Neuron (in vitro differentiated cells): Measurements from ENCODE around the gene MYBL2.

ENCODE experiments used
- H2AFZ ChIP-seq: one replicate; pipeline ENCODE4 v1.6.1; 2013; ENCODE audit warnings: low read depth, mild to moderate bottlenecking, inconsistent platforms, low read length, moderate library complexity
- H3K27me3 ChIP-seq: one replicate; pipeline ENCODE4 v1.6.1; 2013; ENCODE audit warnings: low read length; ENCODE audit not compliant: insufficient read depth
- H3K36me3 ChIP-seq: one replicate; pipeline ENCODE4 v1.6.1; 2013; ENCODE audit warnings: low read length; ENCODE audit not compliant: insufficient read depth
- H3K4me1 ChIP-seq: one replicate; pipeline ENCODE4 v1.6.1; 2013; ENCODE audit warnings: low read length; ENCODE audit not compliant: insufficient read depth
- H3K4me3 ChIP-seq: 2 replicates; pipeline ENCODE4 v1.5.1; 2013; ENCODE audit warnings: mild to moderate bottlenecking, low read length, moderate library complexity
- H3K9me3 ChIP-seq: one replicate; pipeline ENCODE4 v1.6.1; 2013; ENCODE audit warnings: low read length

The MYBL2 gene

DNA sequence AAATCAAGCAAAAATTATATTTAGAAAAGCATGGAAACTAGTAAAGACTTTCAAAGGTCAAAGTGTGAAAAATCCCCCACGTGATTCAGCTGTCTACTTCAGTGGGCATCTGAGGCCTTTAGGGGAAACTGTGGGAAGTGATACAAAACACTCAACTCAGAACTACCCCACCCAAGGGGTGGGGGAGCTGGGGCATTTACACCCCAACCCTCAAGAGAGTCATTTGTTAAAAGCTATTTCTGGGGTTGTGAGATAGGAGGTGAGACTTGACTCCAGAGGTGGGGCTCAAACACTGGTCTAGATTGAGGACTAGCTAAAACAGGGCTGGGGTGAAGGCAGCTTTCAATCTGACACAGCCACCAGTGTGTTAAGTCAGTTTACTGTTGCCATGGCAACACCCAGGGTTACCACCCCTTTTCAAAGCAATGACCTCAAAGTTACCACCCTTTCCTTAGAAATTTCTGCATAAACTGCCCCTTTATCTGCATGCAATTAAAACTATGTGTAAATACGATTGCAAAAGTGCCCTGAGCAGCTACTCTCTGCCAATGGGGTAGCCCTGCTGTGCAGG lies 69.8 kb downstream of the MYBL2 start:
- Histone ChIP-seq H3K4me1 (peaks cover 10% of the 10 kb centered on the region), H3K9me3 (no peaks in the 10 kb centered on the region), H3K4me3 (no peak overlapping the region), H3K36me3 (no peaks in the 10 kb centered on the region), H2AFZ (no peak overlapping the region), H3K27me3 (no peaks in the 10 kb centered on the region)

DNA sequence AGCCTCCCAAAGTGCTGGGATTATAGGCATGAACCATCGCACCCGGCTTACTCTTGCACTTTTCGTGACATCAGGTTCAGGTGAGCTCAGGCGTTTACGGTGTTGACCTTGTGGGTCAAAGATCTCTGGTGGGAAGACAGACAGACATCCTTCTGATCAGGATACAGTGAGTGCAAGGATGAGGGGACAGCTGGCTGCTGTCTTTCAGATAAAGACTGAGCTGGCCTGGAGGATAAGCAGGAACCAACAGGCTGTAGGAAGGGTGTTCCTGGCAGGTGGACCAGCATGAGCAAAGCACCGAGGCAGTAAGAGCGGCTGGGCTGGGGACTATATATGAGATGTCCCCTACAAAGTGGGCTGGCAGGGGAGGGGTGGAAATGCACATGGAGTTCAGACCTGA lies 71.0 kb downstream of the MYBL2 start:
- Histone ChIP-seq H3K27me3 (no peaks in the 10 kb centered on the region), H3K4me3 (no peak overlapping the region), H3K36me3 (no peaks in the 10 kb centered on the region), H3K9me3 (no peaks in the 10 kb centered on the region), H3K4me1 (peaks cover 10% of the 10 kb centered on the region), H2AFZ (no peak overlapping the region)

DNA sequence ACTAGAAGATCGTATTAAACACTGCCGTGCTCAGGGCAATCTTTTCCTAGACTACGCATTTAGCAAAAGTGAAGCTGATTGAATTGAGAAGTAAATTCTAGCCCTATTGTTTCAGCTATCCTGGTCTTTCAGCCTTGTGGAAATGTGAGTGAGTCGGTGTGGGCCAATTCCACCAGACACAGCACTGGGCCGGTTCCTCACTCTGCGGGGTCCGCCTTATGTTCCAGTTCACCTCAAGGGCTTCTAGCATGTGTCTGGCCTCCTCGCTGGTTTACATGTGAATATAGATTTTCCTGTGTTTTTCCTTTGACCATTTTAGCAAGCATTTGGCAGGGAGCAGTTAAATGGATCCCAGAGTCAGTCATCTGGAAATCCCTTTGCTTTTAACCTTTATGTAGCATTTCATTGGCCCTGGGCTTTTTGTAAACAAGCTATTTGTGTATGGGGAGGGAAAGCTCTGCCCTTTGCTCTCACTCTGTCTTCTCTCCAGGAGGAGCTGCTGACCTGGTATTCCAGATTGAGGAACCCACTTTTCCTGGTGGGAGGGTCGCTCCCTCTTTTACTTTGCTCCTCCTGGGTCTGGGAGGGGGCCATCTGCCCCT lies 72.3 kb downstream of the MYBL2 start:
- H3K4me3 ChIP-seq: no peak overlapping the region
- no peaks in the 10 kb centered on the region for H3K27me3 ChIP-seq
- H3K4me1 ChIP-seq: peaks cover 10% of the 10 kb centered on the region
- H3K9me3 ChIP-seq: no peaks in the 10 kb centered on the region
- H2AFZ ChIP-seq: no peak overlapping the region
- H3K36me3 ChIP-seq: no peaks in the 10 kb centered on the region

DNA sequence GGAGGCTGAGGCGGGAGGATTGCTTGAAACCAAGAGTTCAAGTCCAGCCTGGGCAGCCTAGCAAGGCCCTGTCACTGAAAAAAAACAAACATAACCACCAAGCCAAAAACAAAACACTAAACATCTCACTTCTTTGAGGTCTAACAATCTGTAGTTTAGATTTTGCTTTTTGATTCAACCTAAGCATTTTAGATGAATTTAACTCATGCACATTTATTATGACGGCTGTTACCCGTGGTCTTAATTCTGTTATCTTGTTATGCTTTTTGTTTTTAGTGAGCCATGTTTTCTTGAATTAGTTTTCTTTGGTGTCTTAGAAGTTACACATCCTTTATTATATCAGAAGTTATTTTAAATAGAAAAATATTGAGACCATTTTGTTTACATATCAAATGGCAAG lies 73.7 kb downstream of the MYBL2 start:
- no peaks in the 10 kb centered on the region for H3K9me3 ChIP-seq
- peaks cover 4% of the 10 kb centered on the region for H3K27me3 ChIP-seq
- H2AFZ ChIP-seq: no peak overlapping the region
- H3K4me1 ChIP-seq: peaks cover 10% of the 10 kb centered on the region
- no peaks in the 10 kb centered on the region for H3K36me3 ChIP-seq
- no peak overlapping the region for H3K4me3 ChIP-seq

DNA sequence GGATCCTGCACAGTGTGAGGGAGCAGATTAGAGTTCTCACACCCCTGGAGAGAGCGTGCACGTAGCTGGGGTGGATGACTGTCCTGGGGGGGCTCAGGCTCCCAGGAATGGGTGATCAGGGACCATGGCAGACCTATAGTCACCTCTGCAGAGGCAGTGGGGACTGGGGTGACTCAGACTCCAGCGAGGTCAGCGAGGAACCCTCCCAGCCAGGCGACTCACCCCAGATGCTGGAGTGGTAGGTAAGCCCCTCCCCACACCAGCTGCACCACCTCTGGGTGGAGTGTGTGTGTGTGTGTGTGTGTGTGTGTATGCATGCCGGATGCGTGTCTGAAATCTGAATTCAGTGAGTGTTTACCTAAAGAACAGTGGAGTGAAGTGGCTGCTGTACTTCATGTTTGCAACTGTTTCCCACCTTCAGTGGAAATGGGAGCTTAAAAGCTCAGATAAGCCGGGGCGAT lies 77.3 kb downstream of the MYBL2 start:
- H3K4me3 ChIP-seq: no peak overlapping the region
- H3K36me3 ChIP-seq: no peaks in the 10 kb centered on the region
- H3K27me3 ChIP-seq: peaks cover 16% of the 10 kb centered on the region
- no peaks in the 10 kb centered on the region for H3K9me3 ChIP-seq
- H2AFZ ChIP-seq: no peak overlapping the region
- no peaks in the 10 kb centered on the region for H3K4me1 ChIP-seq

DNA sequence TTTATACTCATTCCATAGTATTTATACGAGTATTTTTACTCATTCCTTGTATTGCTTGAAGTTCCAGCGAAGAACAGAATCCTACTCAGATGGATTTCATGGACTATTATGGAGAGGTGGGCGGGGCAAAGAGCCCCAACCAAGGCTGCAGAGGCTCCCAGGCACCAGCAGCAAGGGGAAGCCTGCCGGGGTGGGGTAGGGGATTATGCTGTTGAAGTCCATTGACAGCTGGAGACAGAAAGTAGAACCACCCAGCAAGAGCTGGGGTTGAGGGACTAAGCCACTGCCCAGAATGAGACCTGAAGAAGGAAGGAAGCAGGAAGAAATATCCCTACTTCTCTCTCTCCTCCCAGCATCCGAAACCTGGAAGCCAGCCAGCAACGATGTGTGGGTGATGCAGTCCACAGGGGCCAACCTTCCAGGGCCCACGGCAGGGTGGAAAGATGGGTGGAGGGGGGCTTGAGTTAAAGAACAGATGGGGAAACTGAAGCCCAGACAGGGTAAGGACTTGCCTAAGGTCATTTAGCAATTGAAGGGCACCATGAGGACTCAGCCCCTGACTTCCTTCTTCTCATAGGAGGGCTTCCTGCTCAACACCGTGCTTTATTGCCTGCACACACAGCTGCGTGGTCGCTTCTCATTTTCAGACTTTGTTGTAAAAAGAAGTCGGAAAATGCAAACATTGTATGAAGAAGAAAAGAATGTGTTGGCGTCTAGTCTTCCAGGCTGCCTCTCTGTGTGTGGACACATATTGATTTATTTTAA lies 78.2 kb downstream of the MYBL2 start:
- peaks cover 16% of the 10 kb centered on the region for H3K27me3 ChIP-seq
- H3K36me3 ChIP-seq: no peaks in the 10 kb centered on the region
- H3K4me3 ChIP-seq: no peak overlapping the region
- no peaks in the 10 kb centered on the region for H3K4me1 ChIP-seq
- H2AFZ ChIP-seq: no peak overlapping the region
- H3K9me3 ChIP-seq: no peaks in the 10 kb centered on the region

DNA sequence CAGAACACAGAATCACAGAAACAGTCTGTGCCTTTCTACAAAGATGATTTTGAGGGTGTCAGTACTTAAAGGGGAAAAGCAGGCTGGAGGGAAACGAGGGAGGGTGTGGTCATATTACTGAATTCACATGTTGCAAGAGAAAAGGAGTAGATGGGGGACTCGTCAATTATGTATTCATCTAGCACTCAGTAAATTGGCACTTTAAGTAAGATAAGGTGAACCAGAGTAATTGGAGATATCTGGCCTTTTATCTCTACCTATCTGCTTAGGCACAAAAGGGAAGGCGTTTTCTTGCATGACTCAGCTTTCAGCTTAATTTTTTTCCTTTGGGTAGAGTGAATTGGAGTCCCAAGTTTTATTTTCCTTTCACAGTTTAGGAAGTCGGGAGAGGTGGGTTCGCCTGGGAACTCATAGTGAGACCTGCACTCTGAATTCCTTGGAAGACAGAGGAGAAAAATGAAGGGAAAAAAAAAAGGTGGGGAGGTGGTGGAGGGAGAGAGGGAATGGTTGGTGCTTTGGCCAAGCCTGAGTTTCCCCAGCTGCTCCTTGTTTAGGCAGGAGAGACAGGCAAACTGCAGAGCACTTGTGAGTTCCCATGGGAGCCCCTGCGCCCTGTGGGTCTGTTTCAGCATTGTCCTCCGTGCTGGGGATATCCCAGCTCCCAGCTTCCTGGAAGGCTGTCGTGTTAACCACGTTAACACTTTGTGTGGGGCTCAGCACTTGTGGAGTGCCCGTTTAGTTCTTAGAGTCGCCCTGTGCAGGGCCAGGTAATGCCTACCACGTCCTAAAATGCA lies 79.6 kb downstream of the MYBL2 start:
- H3K36me3 ChIP-seq: no peaks in the 10 kb centered on the region

DNA sequence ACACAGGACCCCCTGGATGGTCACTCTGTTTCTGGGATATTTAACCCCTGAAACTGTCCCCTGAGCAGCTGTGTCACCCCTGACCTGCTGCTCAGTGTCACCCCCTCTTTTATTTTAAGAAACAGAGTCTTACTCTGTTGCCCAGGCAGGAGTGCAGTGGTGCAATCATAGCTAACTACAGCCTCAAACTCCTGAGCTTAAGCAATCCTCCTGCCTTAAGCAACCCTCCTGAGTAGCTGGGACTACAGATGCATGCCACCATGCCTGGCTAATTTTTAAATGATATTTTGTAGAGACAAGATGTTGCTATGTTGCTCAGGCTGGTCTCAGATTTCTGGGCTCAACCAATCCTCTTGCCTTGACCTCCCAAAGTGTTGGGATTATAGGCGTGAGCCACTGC lies 81.4 kb downstream of the MYBL2 start:
- peaks cover 23% of the 10 kb centered on the region for H3K27me3 ChIP-seq
- no peaks in the 10 kb centered on the region for H3K36me3 ChIP-seq
- no peaks in the 10 kb centered on the region for H3K9me3 ChIP-seq
- no peak overlapping the region for H2AFZ ChIP-seq
- H3K4me3 ChIP-seq: no peak overlapping the region
- H3K4me1 ChIP-seq: no peaks in the 10 kb centered on the region

More for the DNA sequence above, 79.6 kb downstream of the MYBL2 start:
- H3K27me3 ChIP-seq: peaks cover 16% of the 10 kb centered on the region
- H3K4me3 ChIP-seq: no peak overlapping the region
- no peaks in the 10 kb centered on the region for H3K4me1 ChIP-seq
- no peaks in the 10 kb centered on the region for H3K9me3 ChIP-seq
- H2AFZ ChIP-seq: no peak overlapping the region

DNA sequence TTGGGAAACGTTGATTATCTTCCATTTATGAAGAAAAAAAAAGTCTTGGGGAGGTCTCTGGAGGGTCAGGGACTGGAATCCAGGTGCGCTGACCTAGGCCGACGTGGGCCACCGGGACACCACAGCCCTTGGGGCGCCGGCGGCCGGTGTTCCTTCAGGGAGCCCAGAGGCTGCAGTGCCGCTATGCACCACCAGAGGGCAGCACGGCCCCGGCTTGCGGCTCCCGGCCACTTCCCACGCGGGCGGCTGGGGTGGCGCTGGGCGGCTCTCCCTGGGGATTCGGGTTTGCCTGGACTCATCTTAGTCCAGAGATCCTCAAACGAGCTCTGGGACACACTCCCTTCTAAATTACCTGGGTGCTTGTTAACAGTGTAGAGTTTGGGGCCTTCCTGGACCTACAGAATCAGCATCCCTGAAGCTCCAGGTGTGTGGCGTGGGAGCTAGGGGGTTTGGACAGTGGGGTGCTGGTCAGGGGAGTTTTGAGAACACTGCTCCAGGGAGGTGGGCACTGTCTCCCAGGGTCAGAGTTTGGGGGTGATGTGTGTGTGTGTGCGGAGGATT lies 82.9 kb downstream of the MYBL2 start:
- peaks cover 23% of the 10 kb centered on the region for H3K27me3 ChIP-seq
- H3K4me1 ChIP-seq: no peaks in the 10 kb centered on the region
- H3K4me3 ChIP-seq: no peak overlapping the region
- H3K36me3 ChIP-seq: no peaks in the 10 kb centered on the region
- H3K9me3 ChIP-seq: no peaks in the 10 kb centered on the region
- H2AFZ ChIP-seq: no peak overlapping the region

DNA sequence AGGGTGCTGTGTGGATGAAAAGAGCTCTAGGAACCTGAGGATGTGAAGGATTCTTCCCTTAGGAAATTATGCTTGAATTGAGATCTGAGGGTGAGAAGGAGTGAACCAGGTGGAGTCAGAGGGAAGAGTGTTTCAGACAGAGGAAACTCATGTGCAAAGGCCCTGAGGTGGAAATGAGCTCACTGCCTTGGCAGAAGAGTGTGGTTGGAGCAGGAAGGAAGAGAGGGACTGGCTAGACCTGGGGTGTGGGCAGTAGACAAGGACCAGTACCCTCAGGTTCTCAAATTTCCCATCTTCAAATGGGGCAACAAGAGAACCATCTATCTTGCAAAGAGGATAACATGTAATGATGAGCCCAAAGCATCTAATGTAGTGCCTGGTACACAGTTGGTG lies 83.9 kb downstream of the MYBL2 start:
- Histone ChIP-seq H3K27me3 (peaks cover 19% of the 10 kb centered on the region), H3K36me3 (no peaks in the 10 kb centered on the region), H3K4me1 (no peaks in the 10 kb centered on the region), H3K4me3 (no peak overlapping the region), H3K9me3 (no peaks in the 10 kb centered on the region), H2AFZ (no peak overlapping the region)

DNA sequence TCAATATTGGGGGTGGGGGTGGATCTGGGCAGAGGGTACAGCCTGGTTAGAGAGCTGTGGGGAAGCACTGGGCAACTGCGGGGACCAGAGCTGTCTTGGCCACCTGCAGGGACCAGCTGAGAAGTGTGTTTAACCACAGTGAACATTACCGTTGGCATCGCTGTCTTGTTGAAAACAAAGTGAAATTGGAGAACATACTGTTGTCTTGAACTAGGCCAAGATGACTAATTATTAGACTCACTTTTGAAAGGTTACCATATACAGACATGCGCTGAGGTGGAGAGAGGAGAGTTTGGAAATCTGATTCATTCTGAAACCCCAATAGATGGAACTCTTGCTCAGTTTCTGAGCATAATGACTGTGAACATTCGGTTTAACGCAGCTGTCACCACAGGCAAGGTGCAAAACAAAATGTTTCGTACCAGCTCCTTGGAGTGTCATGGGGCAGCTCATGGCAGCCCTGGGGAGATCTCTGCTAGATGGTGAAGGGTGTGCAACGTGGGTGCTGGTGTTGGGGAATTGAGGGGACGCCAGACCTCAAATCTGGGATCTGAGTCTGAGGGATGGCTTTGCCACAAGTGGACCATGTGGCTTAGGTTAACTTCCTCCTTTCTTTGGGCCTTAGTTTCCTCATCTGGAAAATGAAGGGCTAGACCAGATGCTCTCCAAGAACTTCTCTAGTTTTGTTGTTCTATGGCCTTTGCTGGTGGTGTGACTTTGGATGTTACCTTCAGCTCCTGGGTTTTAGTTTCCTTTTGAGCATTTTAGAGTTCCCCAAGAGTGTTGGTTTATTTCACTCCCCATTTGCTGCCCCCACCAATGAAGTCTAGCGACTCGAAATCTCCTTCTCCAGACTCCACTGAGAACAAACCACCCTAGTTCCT lies 84.5 kb downstream of the MYBL2 start:
- no peaks in the 10 kb centered on the region for H3K4me1 ChIP-seq
- no peak overlapping the region for H2AFZ ChIP-seq
- peaks cover 15% of the 10 kb centered on the region for H3K27me3 ChIP-seq
- H3K4me3 ChIP-seq: no peak overlapping the region
- H3K36me3 ChIP-seq: no peaks in the 10 kb centered on the region
- H3K9me3 ChIP-seq: no peaks in the 10 kb centered on the region

DNA sequence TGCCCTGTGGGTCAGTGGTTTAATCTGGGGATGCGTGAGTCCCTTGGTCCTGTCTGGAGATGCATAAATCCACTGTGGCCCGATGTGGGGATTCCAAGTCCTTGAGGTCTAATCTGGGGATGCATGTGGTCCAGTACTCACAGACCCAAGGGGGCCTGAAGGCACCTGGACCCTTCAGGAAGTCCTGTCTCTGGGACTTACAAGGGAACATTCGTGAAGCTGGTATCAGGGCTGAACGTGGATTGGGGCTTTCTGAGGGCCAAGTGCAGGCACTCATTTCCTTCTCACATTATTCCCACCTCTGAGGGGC lies 85.1 kb downstream of the MYBL2 start:
- peaks cover 9% of the 10 kb centered on the region for H3K27me3 ChIP-seq
- no peaks in the 10 kb centered on the region for H3K9me3 ChIP-seq
- H3K4me3 ChIP-seq: no peak overlapping the region
- H2AFZ ChIP-seq: no peak overlapping the region
- no peaks in the 10 kb centered on the region for H3K36me3 ChIP-seq
- H3K4me1 ChIP-seq: no peaks in the 10 kb centered on the region
